ENCODE measurements around the gene PIWIL4.
"Not testable (repeated sequence)": the region's sequence is repeated elsewhere in the genome, so short reads cannot be mapped to it uniquely, and the experiment has no call there.

PIWIL4 gene

DNA sequence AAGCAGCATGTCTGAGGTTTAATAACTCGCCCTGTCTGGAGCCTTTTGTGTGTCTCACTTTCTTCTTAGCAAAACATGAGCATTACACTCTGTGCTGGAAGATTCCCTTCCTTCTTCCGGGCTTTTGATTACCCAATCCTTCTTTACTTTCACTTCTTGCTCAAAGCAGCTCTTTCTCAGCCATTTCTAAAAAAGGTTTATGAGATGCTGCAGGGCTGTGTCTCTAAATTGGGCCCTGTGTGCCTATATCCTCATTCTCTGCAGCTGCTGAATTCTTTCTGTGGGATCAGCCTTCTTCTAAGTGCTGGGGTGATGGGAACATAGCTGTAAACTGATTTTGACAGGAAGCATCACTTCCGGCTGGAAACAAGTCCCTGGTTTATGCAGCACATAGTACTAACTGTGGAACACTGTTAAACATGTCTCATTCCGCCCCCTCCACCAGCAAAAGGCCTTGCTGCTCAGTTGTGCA is 71.8 kb downstream of the PIWIL4 start:
- TF ChIP-seq, protein P1, sequence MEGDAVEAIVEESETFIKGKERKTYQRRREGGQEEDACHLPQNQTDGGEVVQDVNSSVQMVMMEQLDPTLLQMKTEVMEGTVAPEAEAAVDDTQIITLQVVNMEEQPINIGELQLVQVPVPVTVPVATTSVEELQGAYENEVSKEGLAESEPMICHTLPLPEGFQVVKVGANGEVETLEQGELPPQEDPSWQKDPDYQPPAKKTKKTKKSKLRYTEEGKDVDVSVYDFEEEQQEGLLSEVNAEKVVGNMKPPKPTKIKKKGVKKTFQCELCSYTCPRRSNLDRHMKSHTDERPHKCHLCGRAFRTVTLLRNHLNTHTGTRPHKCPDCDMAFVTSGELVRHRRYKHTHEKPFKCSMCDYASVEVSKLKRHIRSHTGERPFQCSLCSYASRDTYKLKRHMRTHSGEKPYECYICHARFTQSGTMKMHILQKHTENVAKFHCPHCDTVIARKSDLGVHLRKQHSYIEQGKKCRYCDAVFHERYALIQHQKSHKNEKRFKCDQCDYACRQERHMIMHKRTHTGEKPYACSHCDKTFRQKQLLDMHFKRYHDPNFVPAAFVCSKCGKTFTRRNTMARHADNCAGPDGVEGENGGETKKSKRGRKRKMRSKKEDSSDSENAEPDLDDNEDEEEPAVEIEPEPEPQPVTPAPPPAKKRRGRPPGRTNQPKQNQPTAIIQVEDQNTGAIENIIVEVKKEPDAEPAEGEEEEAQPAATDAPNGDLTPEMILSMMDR (conservative IDR thresholded peaks at IDR 0.05; ENCODE audit: low read depth), result no peak
- ChIA-PET CTCF (interaction anchor here (0.6 to 1.3 kb wide), 2 partner anchors 16 to 32 kb away, joined by 3 to 6 read pairs; no protein-coding TSS in a partner anchor), POLR2A (ENCODE audit: low non-redundant PET) (no interaction called here)
- no peak overlapping the region for H3K27ac ChIP-seq
- DNase-seq (ENCODE audit: low spot score), result no peak

DNA sequence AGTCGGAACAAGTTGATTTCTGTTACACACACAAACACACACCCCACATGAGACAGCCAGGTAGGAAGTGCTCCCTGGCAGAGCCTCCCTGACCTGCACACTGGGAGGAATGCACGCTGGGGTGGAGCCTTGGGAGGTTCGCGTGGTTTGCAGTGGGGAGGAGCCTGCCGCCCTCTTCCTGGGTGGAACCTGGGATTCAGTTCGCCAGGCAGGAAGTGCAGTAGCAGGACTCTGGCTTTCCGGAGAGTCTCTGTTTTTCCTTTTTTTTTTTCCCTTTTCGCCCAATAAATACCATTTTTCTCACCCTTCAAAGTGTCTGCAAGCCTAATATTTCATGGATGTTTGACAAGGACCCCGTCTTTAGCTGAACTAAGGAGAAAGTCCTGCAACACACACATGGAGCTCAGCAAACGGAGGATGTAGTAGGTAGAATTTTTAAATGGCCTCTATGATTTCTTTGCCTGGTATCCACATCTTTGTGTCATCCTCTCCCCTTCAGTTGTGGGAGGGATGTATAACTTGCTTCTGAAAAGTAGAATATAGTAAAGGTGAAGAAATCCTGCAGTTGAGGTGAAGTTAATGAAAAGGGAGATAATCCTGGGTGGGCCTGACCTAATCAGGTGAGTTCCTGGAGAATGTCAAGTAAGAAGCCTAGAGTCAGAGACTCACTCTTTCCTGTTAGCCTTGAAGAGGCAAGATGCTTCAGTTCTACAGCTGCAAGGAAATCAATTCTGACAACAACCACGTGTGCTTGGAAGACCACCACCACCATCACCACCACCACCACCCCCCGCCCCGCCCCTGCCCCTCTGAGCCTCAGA is 72.9 kb downstream of the PIWIL4 start:
- H3K27ac ChIP-seq, result no peak overlapping the region
- CTCF ChIA-PET, result no interaction called here
- POLR2A ChIA-PET (ENCODE audit: low non-redundant PET), result no interaction called here
- TF ChIP-seq, protein P1 (conservative IDR thresholded peaks at IDR 0.05; ENCODE audit: low read depth), result no peak
- no peak for DNase-seq (ENCODE audit: low spot score)

DNA sequence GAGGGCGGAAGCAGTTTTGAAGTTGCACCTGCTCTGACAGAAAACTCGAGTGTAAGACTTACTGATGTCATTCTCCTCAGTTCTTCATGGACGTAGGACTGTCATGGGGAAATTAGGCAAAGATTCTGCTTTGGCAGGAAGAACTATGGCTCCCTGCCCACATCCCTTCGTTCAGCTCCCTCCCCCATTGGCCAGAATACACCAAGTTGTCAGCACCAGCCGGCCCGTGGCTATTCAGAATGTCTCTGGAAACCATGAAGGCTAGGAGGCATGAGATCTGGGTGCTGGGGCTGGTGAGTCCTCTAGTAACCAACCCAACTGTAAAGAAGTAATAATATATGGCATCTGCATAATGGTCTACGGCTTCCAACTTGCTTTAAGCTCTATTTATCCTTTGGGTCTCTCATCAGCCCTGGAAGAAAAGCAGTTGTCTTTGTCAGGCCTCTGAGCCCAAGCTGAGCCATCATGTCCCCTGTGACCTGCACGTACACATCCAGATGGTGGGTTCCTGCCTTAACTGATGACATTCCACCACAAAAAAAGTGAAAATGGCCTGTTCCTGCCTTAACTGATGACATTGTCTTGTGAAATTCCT is 74.1 kb downstream of the PIWIL4 start:
- no peak overlapping the region for H3K27ac ChIP-seq
- DNase-seq (ENCODE audit: low spot score), result no peak
- ChIA-PET POLR2A (ENCODE audit: low non-redundant PET) (no interaction called here), CTCF (no interaction called here)
- TF ChIP-seq, protein P1 (conservative IDR thresholded peaks at IDR 0.05; ENCODE audit: low read depth), result no peak

DNA sequence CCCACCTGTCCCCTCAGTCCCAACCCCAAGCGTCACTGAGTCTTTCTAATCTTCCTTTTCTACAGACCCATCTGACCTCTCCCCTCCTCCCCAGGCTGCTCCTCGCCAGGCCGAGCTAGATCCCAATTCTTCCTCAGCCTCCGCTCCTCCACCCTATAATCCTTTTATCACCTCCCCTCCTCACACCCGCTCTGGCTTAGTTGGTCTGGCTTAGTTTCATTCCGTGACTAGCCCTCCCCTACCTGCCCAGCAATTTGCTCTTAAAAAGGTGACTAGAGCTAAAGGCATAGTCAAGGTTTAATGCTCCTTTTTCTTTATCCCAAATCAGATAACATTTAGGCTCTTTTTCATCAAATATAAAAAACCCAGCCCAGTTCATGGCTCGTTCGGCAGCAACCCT is 76.0 kb downstream of the PIWIL4 start:
- H3K27ac ChIP-seq; POLR2A ChIA-PET (ENCODE audit: low non-redundant PET); CTCF ChIA-PET; DNase-seq (ENCODE audit: low spot score): not testable (repeated sequence)

DNA sequence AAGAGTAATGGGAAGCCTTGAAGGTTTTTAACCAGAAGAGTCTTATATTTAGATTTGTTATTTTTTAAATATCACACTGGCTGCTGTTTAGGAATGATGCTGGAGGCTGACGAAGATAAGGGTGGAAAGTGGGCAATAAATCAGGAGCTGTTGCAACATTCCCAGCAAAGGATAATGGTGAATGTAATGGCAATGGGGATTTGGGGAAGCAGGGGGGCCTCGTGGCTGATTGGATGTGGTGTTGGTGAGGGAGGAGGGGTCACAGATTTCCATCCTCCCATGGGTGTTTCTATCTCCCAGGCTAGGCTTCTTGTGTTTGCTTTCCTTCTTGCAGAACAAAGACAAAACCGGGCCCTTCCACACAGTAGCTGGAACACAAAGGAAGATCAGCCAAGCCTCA is 80.8 kb downstream of the PIWIL4 start:
- DNase-seq (ENCODE audit: low spot score), result no peak
- ChIA-PET CTCF (interaction anchor here (0.6 kb wide), 2 partner anchors 18 to 119 kb away, joined by 3 read pairs; no protein-coding TSS in a partner anchor), POLR2A (ENCODE audit: low non-redundant PET) (no interaction called here)
- no peak overlapping the region for H3K27ac ChIP-seq
- TF ChIP-seq, protein P1 (conservative IDR thresholded peaks at IDR 0.05; ENCODE audit: low read depth), result no peak

DNA sequence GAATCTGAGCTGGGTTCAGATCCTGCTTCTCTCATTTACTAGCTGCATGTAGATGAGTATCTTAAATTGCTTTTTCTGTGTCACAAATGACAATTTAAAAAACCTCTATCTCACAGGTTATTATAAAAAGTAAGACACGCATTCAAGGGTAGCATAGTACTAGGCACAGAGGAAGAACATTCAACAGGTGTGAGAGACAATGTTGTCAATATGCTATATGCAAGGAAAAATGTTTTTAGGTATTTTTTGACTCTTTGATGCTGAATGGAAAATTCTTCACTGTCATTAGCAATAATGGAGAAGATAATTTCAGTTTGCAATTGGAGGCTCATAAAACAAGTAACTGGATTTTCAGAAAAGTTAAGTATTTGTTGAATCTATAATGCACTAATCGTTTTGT is 81.6 kb downstream of the PIWIL4 start:
- no peak overlapping the region for H3K27ac ChIP-seq
- TF ChIP-seq, protein P1 (conservative IDR thresholded peaks at IDR 0.05; ENCODE audit: low read depth), result no peak
- ChIA-PET CTCF (interaction anchor here (0.6 kb wide), 1 partner anchor 118 kb away, joined by 3 read pairs; no protein-coding TSS in a partner anchor), POLR2A (ENCODE audit: low non-redundant PET) (no interaction called here)
- no peak for DNase-seq (ENCODE audit: low spot score)

DNA sequence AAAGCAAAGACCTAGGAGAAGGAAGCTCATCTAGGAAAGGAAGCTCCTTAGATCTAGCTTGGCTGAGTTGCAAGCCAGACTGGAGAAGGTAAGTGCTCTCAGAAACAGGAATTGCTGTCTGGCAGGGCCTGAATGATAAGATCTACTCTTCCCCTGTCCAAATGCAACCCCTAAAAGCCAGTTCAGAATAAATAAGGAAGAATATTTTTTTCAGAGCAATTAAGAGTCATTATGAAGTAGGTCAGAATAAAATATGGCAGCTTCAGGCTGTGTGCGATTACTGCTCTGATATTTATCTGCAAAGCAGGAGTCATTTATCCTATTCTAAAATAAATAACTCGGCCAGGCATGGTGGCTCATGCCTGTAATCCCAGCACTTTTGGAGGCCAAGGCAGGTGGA is 82.1 kb downstream of the PIWIL4 start:
- ChIA-PET CTCF (no interaction called here), POLR2A (ENCODE audit: low non-redundant PET) (no interaction called here)
- TF ChIP-seq, protein P1 (conservative IDR thresholded peaks at IDR 0.05; ENCODE audit: low read depth), result no peak
- no peak overlapping the region for H3K27ac ChIP-seq
- DNase-seq (ENCODE audit: low spot score), result no peak

Measured in RWPE1 (cell line).